Muscle layer of duodenum (tissue), 2 donors: ENCODE measurements around the gene HMG20A.
"Not testable (repeated sequence)": the region's sequence is repeated elsewhere in the genome, so short reads cannot be mapped to it uniquely, and the experiment has no call there.

Experiments
- H3K27ac ChIP-seq: one replicate; pipeline ENCODE4 v1.7.0; 2013; ENCODE audit warnings: mild to moderate bottlenecking, low read length
- H3K27me3 ChIP-seq: one replicate; pipeline ENCODE4 v1.7.0; 2013; ENCODE audit warnings: low read depth, mild to moderate bottlenecking, control low read depth, low read length
- H3K36me3 ChIP-seq, 2 donors: one replicate each; pipeline ENCODE4 v1.7.0; 2013; ENCODE audit warnings: low read length in 2 of 2, control low read depth in 1 of 2, mild to moderate bottlenecking in 1 of 2; ENCODE audit not compliant: insufficient read depth in 2 of 2, control insufficient read depth in 1 of 2
- H3K4me1 ChIP-seq, 2 donors: one replicate each; pipeline ENCODE4 v1.7.0; 2013; ENCODE audit warnings: low read length in 2 of 2, mild to moderate bottlenecking in 2 of 2, control low read depth in 1 of 2, moderate library complexity in 1 of 2; ENCODE audit not compliant: insufficient read depth in 2 of 2, control insufficient read depth in 1 of 2
- H3K4me3 ChIP-seq, 2 donors: one replicate each; pipeline ENCODE4 v1.7.0; 2013; ENCODE audit warnings: low read length in 2 of 2, low read depth in 1 of 2, mild to moderate bottlenecking in 1 of 2
- H3K9me3 ChIP-seq, 2 donors: one replicate each; pipeline ENCODE4 v1.7.0; 2013; ENCODE audit warnings: low read length in 2 of 2, control low read depth in 1 of 2, mild to moderate bottlenecking in 1 of 2; ENCODE audit not compliant: control insufficient read depth in 1 of 2
- donor health status: healthy.

Gene HMG20A

DNA sequence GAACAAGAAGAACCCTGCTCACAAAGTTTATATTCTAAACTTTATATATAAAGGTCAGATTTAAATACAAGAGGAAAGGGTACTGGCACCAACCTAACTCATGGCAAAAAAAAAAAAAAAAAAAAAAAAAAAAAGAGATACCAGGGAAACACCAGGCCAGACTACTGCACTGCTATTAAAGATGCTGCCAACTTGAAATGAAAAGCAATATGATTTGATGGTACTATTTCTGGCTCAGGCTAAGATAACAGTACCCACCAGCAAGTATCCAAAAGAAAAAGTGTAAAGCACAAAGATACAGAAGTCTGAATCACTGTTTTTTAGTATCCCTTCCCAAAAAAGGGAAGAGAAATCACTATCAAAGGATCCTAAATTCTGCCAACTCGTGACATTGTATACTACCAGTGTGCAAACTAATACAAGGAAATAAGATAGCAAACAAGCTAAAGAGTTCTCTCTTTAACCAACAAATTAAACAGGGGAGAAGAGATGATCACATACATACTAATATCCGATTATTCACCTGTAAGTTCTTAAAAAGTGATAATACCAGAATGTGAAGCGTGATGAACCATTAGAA lies 29.2 kb upstream of the HMG20A start:
- Histone ChIP-seq H3K4me1 (peaks cover 3 to 17% of the 10 kb centered on the region in 2 donors), H3K36me3 (no peaks in the 10 kb centered on the region), H3K27ac (no peak overlapping the region), H3K4me3 (no peak overlapping the region), H3K9me3 (peaks cover 0 to 6% of the 10 kb centered on the region in 2 donors), H3K27me3 (no peaks in the 10 kb centered on the region)

DNA sequence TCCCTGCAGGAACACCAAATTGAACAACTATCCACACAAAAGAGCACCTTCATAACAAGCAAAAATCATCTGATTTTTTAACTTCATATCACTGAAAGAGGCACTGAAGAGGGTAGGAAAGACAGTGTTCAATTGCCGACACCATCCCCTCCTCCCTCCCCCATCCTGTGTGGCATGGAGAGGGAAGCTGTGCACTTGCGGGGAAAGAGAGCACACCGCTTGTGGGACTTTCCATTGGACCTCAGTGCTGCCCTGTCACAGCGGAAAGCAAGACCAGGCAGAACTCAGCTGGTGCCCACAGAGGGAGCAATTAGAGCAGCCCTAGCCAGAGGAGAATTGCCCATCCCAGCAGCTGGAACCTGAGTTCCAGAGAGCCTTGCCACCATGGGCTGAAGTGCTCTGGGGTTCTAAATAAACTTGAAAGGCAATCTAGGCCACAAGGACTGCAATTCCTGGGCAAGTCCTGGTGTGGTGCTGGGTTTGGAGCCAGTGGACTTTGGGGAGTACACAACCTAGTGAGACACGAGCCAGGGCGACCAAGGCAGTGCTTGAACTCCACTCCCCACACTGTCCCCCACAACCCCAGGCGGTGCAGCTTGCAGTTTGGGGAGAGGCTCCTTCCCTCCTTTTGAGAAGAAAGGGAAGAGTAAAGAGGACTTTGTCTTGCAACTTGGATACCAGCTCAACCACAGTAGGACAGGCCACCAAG lies 27.8 kb upstream of the HMG20A start:
- Histone ChIP-seq H3K4me3 (no peak overlapping the region), H3K36me3 (no peaks in the 10 kb centered on the region), H3K4me1 (peaks cover 3 to 10% of the 10 kb centered on the region in 2 donors), H3K27ac (no peak overlapping the region), H3K27me3 (no peaks in the 10 kb centered on the region), H3K9me3 (peaks cover 0 to 6% of the 10 kb centered on the region in 2 donors)

DNA sequence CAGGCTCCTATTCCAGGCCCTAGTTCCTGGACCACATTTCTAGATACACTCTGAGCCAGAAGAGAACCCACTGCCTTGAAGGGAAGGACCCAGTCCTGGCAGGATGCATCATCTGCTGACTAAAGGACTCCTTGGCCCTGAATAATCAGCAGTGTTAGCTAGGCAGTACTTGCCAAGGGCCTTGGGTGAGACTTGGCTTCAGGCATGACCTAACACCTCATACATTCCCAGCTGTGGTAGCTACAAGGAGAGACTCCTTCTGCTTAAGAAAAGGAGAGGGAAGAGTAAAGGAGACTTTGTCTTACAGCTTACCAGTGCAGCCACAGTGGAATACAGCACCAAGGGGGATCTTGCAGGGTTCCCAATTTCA lies 27.2 kb upstream of the HMG20A start:
- Histone ChIP-seq H3K36me3 (no peaks in the 10 kb centered on the region), H3K4me1 (peaks cover 3 to 10% of the 10 kb centered on the region in 2 donors), H3K4me3 (no peak overlapping the region), H3K27ac (no peak overlapping the region), H3K27me3 (no peaks in the 10 kb centered on the region), H3K9me3 (peaks cover 0 to 11% of the 10 kb centered on the region in 2 donors)

DNA sequence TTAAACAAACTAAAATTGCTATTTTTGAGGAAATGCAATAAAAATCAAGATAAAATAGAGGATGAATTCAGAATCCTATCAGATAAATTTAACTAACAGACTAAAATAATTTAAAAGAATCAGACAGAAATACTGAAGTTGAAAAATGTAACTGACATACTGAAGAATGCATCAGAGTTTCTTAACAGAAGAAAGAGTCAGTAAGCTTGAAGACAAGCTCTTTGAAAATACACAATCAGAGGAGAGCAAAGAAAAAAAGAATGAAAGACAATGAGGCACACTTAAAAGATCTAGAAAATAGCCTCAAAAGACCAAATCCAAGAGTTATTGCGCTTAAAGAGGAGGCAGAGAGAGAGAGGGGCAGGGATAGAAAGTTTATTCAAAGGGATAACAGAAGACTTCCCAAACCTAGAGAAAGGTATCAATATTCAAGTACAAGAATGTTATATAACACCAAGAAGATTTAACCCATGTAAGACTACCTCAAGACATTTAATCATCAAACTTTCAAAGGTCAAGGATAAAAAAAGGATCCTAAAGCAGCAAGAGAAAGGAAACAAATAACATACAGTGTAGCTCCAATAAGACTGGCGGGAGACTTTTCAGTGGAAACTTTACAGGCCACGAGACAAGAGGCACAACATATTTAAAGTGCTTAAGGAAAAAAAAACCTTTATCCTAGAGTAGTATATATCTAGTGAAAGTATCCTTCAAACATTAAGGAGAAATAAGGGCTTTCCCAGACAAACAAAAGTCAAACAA lies 25.5 kb upstream of the HMG20A start:
- no peaks in the 10 kb centered on the region for H3K36me3 ChIP-seq
- H3K27ac ChIP-seq = no peak overlapping the region
- peaks cover 3 to 8% of the 10 kb centered on the region in 2 donors for H3K4me1 ChIP-seq
- no peaks in the 10 kb centered on the region for H3K27me3 ChIP-seq
- H3K4me3 ChIP-seq = no peak overlapping the region
- H3K9me3 ChIP-seq = peaks cover 0 to 20% of the 10 kb centered on the region in 2 donors

DNA sequence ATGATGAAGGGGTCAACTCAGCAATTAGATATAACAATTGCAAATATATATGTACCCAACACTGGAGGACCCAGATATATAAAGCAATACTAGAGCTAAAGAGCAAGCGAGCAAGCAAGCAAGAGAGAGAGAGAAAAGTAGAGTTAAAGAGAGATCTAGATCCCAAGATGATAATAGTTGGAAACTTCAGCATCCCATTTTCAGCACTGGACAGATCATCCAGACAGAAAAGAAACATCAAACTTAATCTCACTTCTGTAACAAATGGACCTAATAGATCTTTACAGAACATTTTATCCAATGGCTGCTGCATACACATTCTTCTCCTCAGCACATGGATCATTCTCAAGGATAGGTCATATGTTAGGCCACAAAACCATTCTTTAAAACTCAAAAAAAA lies 24.0 kb upstream of the HMG20A start:
- no peak overlapping the region for H3K27ac ChIP-seq

DNA sequence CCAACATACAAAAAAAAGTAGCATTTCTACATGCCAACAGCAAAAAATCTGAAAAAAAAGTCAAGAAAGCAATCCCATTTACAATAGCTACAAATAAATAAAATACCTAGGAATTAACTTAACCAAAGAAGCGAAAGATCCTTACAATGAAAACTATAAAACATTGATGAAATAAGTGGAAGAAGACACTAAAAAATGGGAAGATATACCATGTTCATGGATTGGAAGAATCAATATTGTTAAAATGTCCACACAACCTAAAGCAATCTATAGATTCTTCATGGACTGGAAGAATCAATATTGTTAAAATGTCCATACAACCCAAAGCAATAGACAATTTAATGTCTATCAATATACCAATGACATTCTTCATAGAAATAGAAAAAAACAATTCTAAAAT lies 21.8 kb upstream of the HMG20A start:
- Histone ChIP-seq H3K36me3 (no peaks in the 10 kb centered on the region), H3K4me3 (no peak overlapping the region), H3K4me1 (no peaks in the 10 kb centered on the region), H3K27me3 (no peaks in the 10 kb centered on the region), H3K9me3 (peaks cover 0 to 20% of the 10 kb centered on the region in 2 donors), H3K27ac (no peak overlapping the region)

More for the DNA sequence above, 24.0 kb upstream of the HMG20A start:
- Histone ChIP-seq H3K4me3 (no peak overlapping the region), H3K4me1 (peaks cover 0 to under 1% of the 10 kb centered on the region in 2 donors), H3K9me3 (peaks cover 0 to 20% of the 10 kb centered on the region in 2 donors), H3K27me3 (no peaks in the 10 kb centered on the region), H3K36me3 (no peaks in the 10 kb centered on the region)

DNA sequence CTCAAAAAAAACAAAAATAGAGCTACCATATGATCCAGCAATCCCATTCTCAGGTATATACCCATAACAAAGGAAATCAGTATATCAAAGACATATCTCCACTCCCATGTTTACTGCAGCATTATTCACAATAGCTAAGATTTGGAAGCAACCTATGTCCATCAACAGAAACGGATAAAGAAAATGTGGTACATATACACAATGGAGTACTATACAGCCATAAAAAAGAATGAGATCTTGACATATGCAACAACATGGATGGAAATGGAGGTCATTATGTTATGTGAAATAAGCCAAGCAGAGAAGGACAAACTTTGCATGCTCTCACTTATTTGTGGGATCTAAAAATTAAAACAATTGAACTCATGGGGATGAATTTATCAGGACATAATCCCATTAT lies 20.4 kb upstream of the HMG20A start:
- no peaks in the 10 kb centered on the region for H3K36me3 ChIP-seq
- H3K4me3 ChIP-seq = no peak overlapping the region
- no peaks in the 10 kb centered on the region for H3K27me3 ChIP-seq
- no peak overlapping the region for H3K27ac ChIP-seq
- H3K4me1 ChIP-seq = no peaks in the 10 kb centered on the region
- H3K9me3 ChIP-seq = peaks cover 0 to 19% of the 10 kb centered on the region in 2 donors

DNA sequence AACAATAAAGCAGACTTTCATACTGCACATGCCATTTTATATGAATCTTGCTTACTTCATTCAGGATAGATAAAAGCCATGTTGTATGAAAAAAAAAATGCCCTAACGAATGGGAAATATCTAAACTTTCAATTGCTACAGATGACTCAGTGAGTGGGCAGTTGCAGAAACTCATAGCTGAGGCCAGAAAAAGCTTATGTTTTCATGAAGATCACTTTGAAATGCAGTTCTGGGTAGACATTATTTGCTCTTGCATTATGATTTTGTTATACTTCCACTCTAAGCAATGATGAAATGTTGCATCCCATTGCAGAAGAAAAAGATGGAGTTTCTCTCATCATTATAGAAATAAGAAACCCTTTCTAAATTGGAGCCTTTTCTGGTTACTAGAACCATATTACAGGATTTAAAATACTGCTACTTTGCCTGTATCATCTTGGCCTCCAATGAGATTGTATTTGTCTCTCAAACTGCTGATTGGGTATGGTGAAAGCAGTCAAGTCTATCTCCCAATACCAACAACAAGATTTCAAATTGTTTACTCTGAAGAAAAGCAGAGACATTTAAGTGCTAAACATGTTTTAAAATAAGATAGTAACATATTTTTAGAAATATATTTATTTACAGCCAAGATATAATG lies 17.8 kb upstream of the HMG20A start:
- H3K27ac ChIP-seq = no peak overlapping the region
- no peaks in the 10 kb centered on the region for H3K27me3 ChIP-seq
- H3K4me1 ChIP-seq = no peaks in the 10 kb centered on the region
- H3K4me3 ChIP-seq = no peak overlapping the region
- H3K9me3 ChIP-seq = peaks cover 0 to 14% of the 10 kb centered on the region in 2 donors
- no peaks in the 10 kb centered on the region for H3K36me3 ChIP-seq

DNA sequence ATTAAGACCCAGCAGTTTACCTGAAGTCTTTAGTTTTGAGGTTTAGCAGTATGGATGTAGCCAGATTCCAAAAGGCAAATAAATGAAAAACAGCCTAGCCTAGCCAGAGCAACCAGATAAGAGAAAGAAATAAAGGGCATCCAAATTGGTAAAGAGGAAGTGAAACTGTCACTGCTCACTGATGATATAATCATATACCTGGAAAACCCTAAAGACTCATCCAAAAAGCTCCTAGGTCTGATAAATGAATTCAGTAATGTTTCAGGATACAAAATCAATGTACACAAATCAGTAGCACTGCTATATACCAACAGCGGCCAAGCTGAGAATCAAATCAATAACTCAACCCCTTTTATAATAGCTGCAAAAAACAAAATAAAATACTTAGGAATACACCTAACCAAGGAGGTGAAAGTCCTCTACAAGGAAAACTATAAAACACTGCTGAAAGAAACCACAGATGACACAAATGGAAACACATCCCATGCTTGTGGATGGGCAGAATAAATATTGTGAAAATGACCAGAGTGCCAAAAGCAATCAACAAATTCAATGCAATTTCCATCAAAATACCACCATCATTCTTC lies 14.4 kb upstream of the HMG20A start:
- not testable (repeated sequence) for H3K9me3 ChIP-seq, H3K4me3 ChIP-seq, H3K27me3 ChIP-seq, H3K27ac ChIP-seq, H3K4me1 ChIP-seq, H3K36me3 ChIP-seq

DNA sequence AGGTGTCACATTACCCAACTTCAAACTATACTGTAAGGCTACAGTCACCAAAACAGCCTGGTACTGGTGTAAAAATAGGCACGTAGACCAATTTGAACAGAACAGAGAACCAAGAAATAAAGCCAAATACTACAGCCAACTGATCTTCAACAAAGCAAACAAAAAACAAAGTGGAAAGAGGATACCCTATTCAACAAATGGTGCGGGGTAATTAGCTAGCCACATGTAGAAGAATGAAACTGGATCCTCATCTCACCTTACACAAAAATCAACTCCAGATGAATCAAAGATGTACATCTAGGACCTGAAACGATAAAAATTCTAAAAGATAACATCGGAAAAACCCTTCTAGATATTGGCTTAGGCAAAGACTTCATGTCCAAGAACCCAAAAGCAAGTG lies 13.8 kb upstream of the HMG20A start:
- Histone ChIP-seq H3K36me3 (no peaks in the 10 kb centered on the region), H3K4me1 (no peaks in the 10 kb centered on the region), H3K27ac (no peak overlapping the region), H3K27me3 (no peaks in the 10 kb centered on the region), H3K9me3 (no peaks in the 10 kb centered on the region), H3K4me3 (no peak overlapping the region)
